TTC549 (cell line): ENCODE data around the gene SLC35E4.
"Not testable (repeated sequence)": the region's sequence is repeated elsewhere in the genome, so short reads cannot be mapped to it uniquely, and the experiment has no call there.

Source experiments
- FAIRE-seq: peaks from 2 replicates; lab custom pipeline; 2012; peaks lifted over from hg19 to GRCh38; lab: Jason Lieb, UNC

Gene SLC35E4

GRCh38 chr22:30635273-30636225, at the start of gene SLC35E4:
TSS of gene SLC35E4 (plus strand) at chr22:30635781. CDS start at chr22:30636451, 670 bp downstream.
- FAIRE-seq = no peak

- no peak for FAIRE-seq
Observed at GRCh38 chr22:30586414-30586813, 49.2 kb upstream of the SLC35E4 start.

GRCh38 chr22:30591191-30591587, 44.4 kb upstream of the SLC35E4 start:
- FAIRE-seq = no peak

- FAIRE-seq = peak; percentile 69
Observed at GRCh38 chr22:30591588-30592359, 43.8 kb upstream of the SLC35E4 start, which contains the start of gene PES1. TSS of gene PES1 (minus strand) at chr22:30591910. CDS start at chr22:30591833, 77 bp downstream.

- FAIRE-seq = not testable (repeated sequence)
Observed at GRCh38 chr22:30592360-30592713, 43.2 kb upstream of the SLC35E4 start.

GRCh38 chr22:30596199-30596598, 39.4 kb upstream of the SLC35E4 start:
- FAIRE-seq = no peak

- FAIRE-seq = no peak
Observed at GRCh38 chr22:30596886-30597285, 38.7 kb upstream of the SLC35E4 start.

- no peak for FAIRE-seq
Observed at GRCh38 chr22:30598986-30599385, 36.6 kb upstream of the SLC35E4 start.

- FAIRE-seq = no peak
Observed at GRCh38 chr22:30600921-30601320, 34.7 kb upstream of the SLC35E4 start.

GRCh38 chr22:30601464-30601863, 34.1 kb upstream of the SLC35E4 start:
- FAIRE-seq = no peak

GRCh38 chr22:30602049-30602448, 33.5 kb upstream of the SLC35E4 start:
- no peak for FAIRE-seq

GRCh38 chr22:30603801-30604200, 31.8 kb upstream of the SLC35E4 start:
- FAIRE-seq = no peak

- no peak for FAIRE-seq
Observed at GRCh38 chr22:30604723-30605122, 30.9 kb upstream of the SLC35E4 start.

- FAIRE-seq = no peak
Observed at GRCh38 chr22:30605449-30606110, 30.0 kb upstream of the SLC35E4 start.

- FAIRE-seq = no peak
Observed at GRCh38 chr22:30606455-30607299, 28.9 kb upstream of the SLC35E4 start, which contains the start of gene TCN2. TSS of gene TCN2 (plus strand) at chr22:30607174. CDS start at chr22:30607332, 158 bp downstream.

- no peak for FAIRE-seq
Observed at GRCh38 chr22:30607300-30607930, 28.2 kb upstream of the SLC35E4 start.

GRCh38 chr22:30607939-30608338, 27.6 kb upstream of the SLC35E4 start:
- no peak for FAIRE-seq

GRCh38 chr22:30609260-30610185, 26.1 kb upstream of the SLC35E4 start:
- no peak for FAIRE-seq

GRCh38 chr22:30610299-30610698, 25.3 kb upstream of the SLC35E4 start:
- no peak for FAIRE-seq

- no peak for FAIRE-seq
Observed at GRCh38 chr22:30611197-30611596, 24.4 kb upstream of the SLC35E4 start.
